Measurements from ENCODE around the gene ANO9. TPM values are rescaled to one million over a fixed set of nuclear protein-coding genes. Genes with fewer than 3 reads are reported as not detected.

The ANO9 gene
- total RNA-seq, 3 donors from 2014 or later = 0.32 to 14.2 (median 9.8) TPM

GRCh38 chr11:460331-461199 lies 18.8 kb upstream of the ANO9 start:
- H3K27ac ChIP-seq = no peak overlapping the region
- H3K36me3 ChIP-seq = no peaks in the 10 kb centered on the region
- no peak for DNase-seq (ENCODE audit: low spot score in 2 of 2)
- no peaks in the 10 kb centered on the region for H3K9me3 ChIP-seq
- no peaks in the 10 kb centered on the region for H3K4me1 ChIP-seq
- intact Hi-C loops (cut with DNase I; ENCODE audit: low total_unique reads) = no loop called here
- H3K27me3 ChIP-seq = no peaks in the 10 kb centered on the region
- no peak overlapping the region for H3K4me3 ChIP-seq
- TF ChIP-seq POLR2AphosphoS5 (IDR thresholded peaks at IDR 0.05) (no peak), POLR2A (IDR thresholded peaks at IDR 0.05) (no peak), CTCF (IDR thresholded peaks at IDR 0.05) (no peak)

GRCh38 chr11:459511-460220 lies 17.9 kb upstream of the ANO9 start:
- no peak overlapping the region for H3K4me3 ChIP-seq
- DNase-seq (ENCODE audit: low spot score in 2 of 2) = no peak
- no peak overlapping the region for H3K27ac ChIP-seq
- intact Hi-C loops (cut with DNase I; ENCODE audit: low total_unique reads) = loop anchor here (10.0 kb wide), 1 partner anchor 155 kb away; the partner anchor contains the start of gene IFITM2
- no peaks in the 10 kb centered on the region for H3K36me3 ChIP-seq
- no peak for TF ChIP-seq POLR2A (IDR thresholded peaks at IDR 0.05)
- no peak for TF ChIP-seq POLR2AphosphoS5 (IDR thresholded peaks at IDR 0.05)
- TF ChIP-seq CTCF (IDR thresholded peaks at IDR 0.05) = no peak
- H3K4me1 ChIP-seq = no peaks in the 10 kb centered on the region
- H3K9me3 ChIP-seq = no peaks in the 10 kb centered on the region
- H3K27me3 ChIP-seq = no peaks in the 10 kb centered on the region

- DNase-seq (ENCODE audit: low spot score in 2 of 2) = no peak
- intact Hi-C loops (cut with DNase I; ENCODE audit: low total_unique reads) = loop anchor here (10.0 kb wide), 1 partner anchor 152 kb away; the partner anchor contains the start of gene IFITM2
- Histone ChIP-seq H3K27me3 (no peaks in the 10 kb centered on the region), H3K9me3 (no peaks in the 10 kb centered on the region), H3K4me3 (no peak overlapping the region), H3K4me1 (no peaks in the 10 kb centered on the region), H3K27ac (no peak overlapping the region), H3K36me3 (no peaks in the 10 kb centered on the region)
- TF ChIP-seq CTCF (IDR thresholded peaks at IDR 0.05) (no peak), POLR2AphosphoS5 (IDR thresholded peaks at IDR 0.05) (no peak), POLR2A (IDR thresholded peaks at IDR 0.05) (no peak)
These were observed 15.4 kb upstream of the ANO9 start for GRCh38 chr11:457111-457760.

- intact Hi-C loops (cut with DNase I; ENCODE audit: low total_unique reads) = loop anchor here (10.0 kb wide), 1 partner anchor 152 kb away; the partner anchor contains the start of gene IFITM2
- no peak for DNase-seq (ENCODE audit: low spot score in 2 of 2)
- H3K27ac ChIP-seq = no peak overlapping the region
- H3K36me3 ChIP-seq = no peaks in the 10 kb centered on the region
- no peaks in the 10 kb centered on the region for H3K27me3 ChIP-seq
- H3K9me3 ChIP-seq = no peaks in the 10 kb centered on the region
- TF ChIP-seq CTCF (IDR thresholded peaks at IDR 0.05) (no peak), POLR2A (IDR thresholded peaks at IDR 0.05) (no peak), POLR2AphosphoS5 (IDR thresholded peaks at IDR 0.05) (no peak)
- no peaks in the 10 kb centered on the region for H3K4me1 ChIP-seq
- no peak overlapping the region for H3K4me3 ChIP-seq
These were observed 14.7 kb upstream of the ANO9 start for GRCh38 chr11:456533-456932.

Data from breast epithelium (tissue), 4 donors.